ENCODE results near the gene SORT1.

SORT1 gene

GRCh38 chr1:109392037-109392787, 5.5 kb downstream of the SORT1 start:
- Mint-ChIP-seq H3K27me3 (peaks cover 60% of the 10 kb centered on the region), H3K4me1 (ENCODE audit: low read depth) (peaks cover 27% of the 10 kb centered on the region), H3K27ac (no peak overlapping the region), H3K4me3 (no peak overlapping the region), H3K9me3 (no peaks in the 10 kb centered on the region), H3K36me3 (ENCODE audit: low read depth) (no peaks in the 10 kb centered on the region)

- Mint-ChIP-seq H3K27me3 (peaks cover 54% of the 10 kb centered on the region), H3K27ac (no peak overlapping the region), H3K36me3 (ENCODE audit: low read depth) (no peaks in the 10 kb centered on the region), H3K4me1 (ENCODE audit: low read depth) (peaks cover 21% of the 10 kb centered on the region), H3K4me3 (no peak overlapping the region), H3K9me3 (no peaks in the 10 kb centered on the region)
Measured at GRCh38 chr1:109391626-109392025, 6.1 kb downstream of the SORT1 start.

GRCh38 chr1:109391157-109391556, 6.6 kb downstream of the SORT1 start:
- peaks cover 49% of the 10 kb centered on the region for H3K27me3 Mint-ChIP-seq
- no peaks in the 10 kb centered on the region for H3K36me3 Mint-ChIP-seq (ENCODE audit: low read depth)
- H3K4me1 Mint-ChIP-seq (ENCODE audit: low read depth) = peaks cover 18% of the 10 kb centered on the region
- no peak overlapping the region for H3K27ac Mint-ChIP-seq
- H3K9me3 Mint-ChIP-seq = no peaks in the 10 kb centered on the region
- H3K4me3 Mint-ChIP-seq = no peak overlapping the region

GRCh38 chr1:109389638-109390341, 7.9 kb downstream of the SORT1 start:
- no peaks in the 10 kb centered on the region for H3K9me3 Mint-ChIP-seq
- H3K27me3 Mint-ChIP-seq = peaks cover 36% of the 10 kb centered on the region
- no peaks in the 10 kb centered on the region for H3K36me3 Mint-ChIP-seq (ENCODE audit: low read depth)
- H3K27ac Mint-ChIP-seq = no peak overlapping the region
- peaks cover 18% of the 10 kb centered on the region for H3K4me1 Mint-ChIP-seq (ENCODE audit: low read depth)
- H3K4me3 Mint-ChIP-seq = no peak overlapping the region

- no peak overlapping the region for H3K4me3 Mint-ChIP-seq
Measured at GRCh38 chr1:109388884-109389637, 8.7 kb downstream of the SORT1 start.

GRCh38 chr1:109388208-109388711, 9.5 kb downstream of the SORT1 start:
- Mint-ChIP-seq H3K9me3 (no peaks in the 10 kb centered on the region), H3K4me3 (no peak overlapping the region), H3K27ac (no peak overlapping the region), H3K36me3 (ENCODE audit: low read depth) (no peaks in the 10 kb centered on the region), H3K27me3 (peaks cover 23% of the 10 kb centered on the region), H3K4me1 (ENCODE audit: low read depth) (peaks cover 24% of the 10 kb centered on the region)

More at GRCh38 chr1:109388884-109389637, 8.7 kb downstream of the SORT1 start:
- Mint-ChIP-seq H3K27ac (no peak overlapping the region), H3K4me1 (ENCODE audit: low read depth) (peaks cover 23% of the 10 kb centered on the region), H3K36me3 (ENCODE audit: low read depth) (no peaks in the 10 kb centered on the region), H3K9me3 (no peaks in the 10 kb centered on the region), H3K27me3 (peaks cover 29% of the 10 kb centered on the region)

GRCh38 chr1:109386054-109386717, 11.5 kb downstream of the SORT1 start:
- Mint-ChIP-seq H3K36me3 (ENCODE audit: low read depth) (no peaks in the 10 kb centered on the region), H3K9me3 (no peaks in the 10 kb centered on the region), H3K27ac (no peak overlapping the region), H3K4me3 (no peak overlapping the region), H3K4me1 (ENCODE audit: low read depth) (peaks cover 15% of the 10 kb centered on the region), H3K27me3 (peaks cover 15% of the 10 kb centered on the region)

- no peak overlapping the region for H3K27ac Mint-ChIP-seq
- H3K9me3 Mint-ChIP-seq = no peaks in the 10 kb centered on the region
- H3K36me3 Mint-ChIP-seq (ENCODE audit: low read depth) = no peaks in the 10 kb centered on the region
- H3K4me3 Mint-ChIP-seq = no peak overlapping the region
- H3K4me1 Mint-ChIP-seq (ENCODE audit: low read depth) = peaks cover 14% of the 10 kb centered on the region
- H3K27me3 Mint-ChIP-seq = peaks cover 15% of the 10 kb centered on the region
Measured at GRCh38 chr1:109385417-109385816, 12.3 kb downstream of the SORT1 start.

- no peak overlapping the region for H3K4me3 Mint-ChIP-seq
- peaks cover 3% of the 10 kb centered on the region for H3K27me3 Mint-ChIP-seq
- H3K4me1 Mint-ChIP-seq (ENCODE audit: low read depth) = peaks cover 7% of the 10 kb centered on the region
- H3K27ac Mint-ChIP-seq = no peak overlapping the region
- no peaks in the 10 kb centered on the region for H3K9me3 Mint-ChIP-seq
- H3K36me3 Mint-ChIP-seq (ENCODE audit: low read depth) = no peaks in the 10 kb centered on the region
Measured at GRCh38 chr1:109383854-109384253, 13.9 kb downstream of the SORT1 start.

- no peaks in the 10 kb centered on the region for H3K9me3 Mint-ChIP-seq
- H3K27me3 Mint-ChIP-seq = no peaks in the 10 kb centered on the region
- H3K4me3 Mint-ChIP-seq = no peak overlapping the region
- no peaks in the 10 kb centered on the region for H3K36me3 Mint-ChIP-seq (ENCODE audit: low read depth)
- H3K27ac Mint-ChIP-seq = no peak overlapping the region
- peaks cover 7% of the 10 kb centered on the region for H3K4me1 Mint-ChIP-seq (ENCODE audit: low read depth)
Measured at GRCh38 chr1:109383087-109383779, 14.5 kb downstream of the SORT1 start.

GRCh38 chr1:109381573-109381972, 16.1 kb downstream of the SORT1 start:
- H3K36me3 Mint-ChIP-seq (ENCODE audit: low read depth) = no peaks in the 10 kb centered on the region
- peaks cover 7% of the 10 kb centered on the region for H3K4me1 Mint-ChIP-seq (ENCODE audit: low read depth)
- H3K27me3 Mint-ChIP-seq = no peaks in the 10 kb centered on the region
- H3K4me3 Mint-ChIP-seq = no peak overlapping the region
- no peak overlapping the region for H3K27ac Mint-ChIP-seq
- no peaks in the 10 kb centered on the region for H3K9me3 Mint-ChIP-seq

GRCh38 chr1:109379907-109380306, 17.8 kb downstream of the SORT1 start:
- H3K4me3 Mint-ChIP-seq = no peak overlapping the region
- H3K36me3 Mint-ChIP-seq (ENCODE audit: low read depth) = no peaks in the 10 kb centered on the region
- H3K27ac Mint-ChIP-seq = no peak overlapping the region
- H3K4me1 Mint-ChIP-seq (ENCODE audit: low read depth) = peaks cover 13% of the 10 kb centered on the region
- H3K27me3 Mint-ChIP-seq = no peaks in the 10 kb centered on the region
- no peaks in the 10 kb centered on the region for H3K9me3 Mint-ChIP-seq

GRCh38 chr1:109379422-109379821, 18.3 kb downstream of the SORT1 start:
- H3K4me3 Mint-ChIP-seq = no peak overlapping the region
- H3K36me3 Mint-ChIP-seq (ENCODE audit: low read depth) = no peaks in the 10 kb centered on the region
- H3K9me3 Mint-ChIP-seq = no peaks in the 10 kb centered on the region
- H3K27me3 Mint-ChIP-seq = no peaks in the 10 kb centered on the region
- H3K27ac Mint-ChIP-seq = no peak overlapping the region
- H3K4me1 Mint-ChIP-seq (ENCODE audit: low read depth) = peaks cover 13% of the 10 kb centered on the region

- Mint-ChIP-seq H3K4me1 (ENCODE audit: low read depth) (peaks cover 15% of the 10 kb centered on the region), H3K27ac (no peak overlapping the region), H3K27me3 (no peaks in the 10 kb centered on the region), H3K36me3 (ENCODE audit: low read depth) (no peaks in the 10 kb centered on the region), H3K9me3 (no peaks in the 10 kb centered on the region), H3K4me3 (no peak overlapping the region)
Measured at GRCh38 chr1:109377698-109378097, 20.0 kb downstream of the SORT1 start.

Data from stimulated activated naive CD8-positive, alpha-beta T cell treated with anti-CD3 and anti-CD28 coated beads, Interleukin-15, Interleukin-2, amounts not matched to agents 100 ng/mL and 50 ng/mL, for 24 hours (primary cell).